ENCODE measurements around the gene TRAPPC2.
A peak's percentile ranks its signal among the peaks of the same experiment; 100 is the strongest.
"Not testable (repeated sequence)": the region's sequence is repeated elsewhere in the genome, so short reads cannot be mapped to it uniquely, and the experiment has no call there.

Gene TRAPPC2

DNA sequence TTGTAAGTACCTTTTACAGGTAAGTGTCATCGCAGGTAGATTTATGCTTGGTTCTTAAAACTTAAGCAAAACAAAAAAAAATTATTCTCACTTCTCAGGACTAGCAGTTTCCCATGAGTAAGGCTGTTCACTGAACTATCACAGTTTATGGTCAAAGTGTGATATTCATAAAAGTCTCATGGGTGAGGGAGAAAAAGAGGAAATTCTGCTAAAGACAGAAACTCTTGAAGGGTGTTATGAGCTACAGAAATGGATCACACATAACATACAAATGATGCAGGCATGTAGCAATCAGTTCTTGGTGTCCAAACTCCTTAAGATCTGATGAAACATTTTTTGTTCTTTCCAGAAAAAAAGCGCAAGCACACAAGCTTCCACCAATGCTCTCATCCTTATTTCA is 37.0 kb downstream of the TRAPPC2 start:
- DNase-seq, result no peak

- DNase-seq, result no peak
Measured at GRCh38 chrX:13695601-13696115, 38.8 kb downstream of the TRAPPC2 start.

DNA sequence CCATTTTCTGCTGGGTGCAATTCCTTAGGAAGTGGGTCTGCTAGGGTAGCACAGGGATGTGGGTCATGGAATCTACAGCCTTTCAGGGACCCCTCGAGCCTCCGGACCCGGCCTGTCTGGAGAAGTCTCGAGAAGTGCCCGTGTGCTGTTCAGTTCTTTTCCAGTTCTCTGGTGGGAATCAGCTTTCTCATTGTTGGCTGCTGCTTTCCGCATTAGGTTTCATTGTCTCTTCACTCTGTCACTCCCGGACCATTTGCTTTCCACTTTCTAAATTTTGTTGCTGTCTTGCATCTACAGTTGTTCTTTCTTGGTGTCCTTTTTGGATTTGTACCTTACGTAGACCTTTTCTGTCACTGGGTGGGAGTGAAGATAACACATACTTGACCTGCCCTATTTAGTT is 39.4 kb downstream of the TRAPPC2 start:
- DNase-seq, result no peak

- no peak for DNase-seq
Measured at GRCh38 chrX:13694359-13694758, 40.1 kb downstream of the TRAPPC2 start.

GRCh38 chrX:13693341-13693961 is 41.0 kb downstream of the TRAPPC2 start:
- DNase-seq, result no peak

DNA sequence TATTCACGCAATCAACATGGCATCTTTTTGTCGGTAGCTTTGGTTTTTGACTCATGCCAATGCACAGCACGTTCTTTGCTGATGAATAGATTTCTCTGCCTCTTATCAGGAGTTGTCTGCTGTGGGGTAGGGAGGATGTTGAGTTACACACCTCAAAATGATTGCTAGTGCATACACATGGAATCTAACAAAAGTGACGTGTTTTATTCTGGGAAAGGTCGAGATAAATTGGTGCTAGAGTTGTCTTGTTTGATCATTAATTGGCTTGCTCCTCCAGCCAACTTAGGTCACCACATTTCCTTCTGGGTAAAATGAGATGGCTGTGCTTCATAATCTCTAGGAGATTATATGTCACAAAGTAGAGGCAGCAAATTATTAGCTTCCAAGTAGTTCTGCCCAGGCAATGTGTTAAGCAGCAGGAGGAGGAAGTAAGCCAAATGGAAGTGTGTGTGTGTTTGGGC is 41.6 kb downstream of the TRAPPC2 start:
- DNase-seq, result no peak

- DNase-seq, result no peak
Measured at GRCh38 chrX:13691841-13692371, 42.5 kb downstream of the TRAPPC2 start.

DNA sequence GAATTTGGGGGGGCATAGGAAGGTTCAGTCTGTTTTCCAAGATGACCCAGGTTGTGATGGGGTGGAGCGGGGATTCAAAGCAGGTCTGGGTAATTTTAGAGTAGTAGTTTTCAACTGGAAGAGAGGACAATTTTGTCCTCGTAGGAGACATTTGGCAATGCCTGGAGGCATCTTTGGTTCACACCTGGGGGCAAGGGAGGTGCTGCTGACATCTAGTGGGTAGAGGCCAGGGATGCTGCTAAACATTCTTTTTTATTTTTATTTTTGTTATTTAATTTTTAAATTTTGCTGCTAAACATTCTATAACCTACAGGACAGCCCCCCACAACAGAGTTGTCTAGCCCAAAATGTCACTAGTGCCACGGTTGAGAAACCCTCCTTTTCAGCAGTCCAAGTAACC is 43.6 kb downstream of the TRAPPC2 start:
- no peak for DNase-seq

- DNase-seq, result no peak
Measured at GRCh38 chrX:13689741-13690211, 44.6 kb downstream of the TRAPPC2 start.

DNA sequence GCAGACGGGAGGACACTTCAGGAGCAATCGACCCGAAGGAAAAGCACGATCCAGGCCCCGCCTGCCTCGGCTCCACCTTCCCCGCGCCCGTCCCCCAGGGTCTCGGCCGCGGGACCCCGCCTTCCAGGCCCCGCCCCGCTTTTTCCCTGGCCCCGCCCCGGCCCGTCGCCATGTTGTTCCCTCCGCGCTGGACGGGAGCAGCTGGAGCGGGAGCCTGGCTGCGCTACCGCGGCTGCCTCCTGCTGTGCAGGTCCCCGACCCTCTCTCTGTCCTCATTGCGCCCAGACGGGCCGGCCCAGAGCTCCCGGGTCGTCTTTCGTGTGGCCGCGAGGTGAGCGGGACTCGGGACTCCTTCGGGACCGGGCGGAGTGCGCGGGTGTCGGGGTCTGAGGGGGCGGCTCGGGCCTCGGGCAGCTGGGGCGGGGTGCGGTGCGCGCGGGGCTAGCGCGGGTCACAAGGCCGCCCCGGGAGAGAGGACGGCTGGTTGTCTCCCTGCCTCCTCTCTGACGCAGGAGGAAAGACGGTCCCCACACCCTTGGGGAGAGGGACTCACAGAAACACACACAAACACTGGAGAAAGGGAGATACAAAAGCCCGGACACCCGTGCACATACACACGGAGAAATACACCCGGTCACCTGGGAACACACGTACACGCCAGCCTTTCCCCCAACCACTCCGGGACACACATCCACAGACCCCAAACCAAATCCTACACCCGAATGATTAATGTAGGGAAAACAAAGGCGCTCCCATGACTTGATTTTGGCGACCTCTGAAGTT is 45.3 kb downstream of the TRAPPC2 start, which contains the start of gene RAB9A:
TSS of gene RAB9A (plus strand) at position 171 of the 783 bp plus-strand sequence. CDS start 19,619 bp downstream, outside the sequence.
- DNase-seq, result peak; percentile 80

GRCh38 chrX:13688384-13688957 is 45.9 kb downstream of the TRAPPC2 start:
- DNase-seq, result no peak

DNA sequence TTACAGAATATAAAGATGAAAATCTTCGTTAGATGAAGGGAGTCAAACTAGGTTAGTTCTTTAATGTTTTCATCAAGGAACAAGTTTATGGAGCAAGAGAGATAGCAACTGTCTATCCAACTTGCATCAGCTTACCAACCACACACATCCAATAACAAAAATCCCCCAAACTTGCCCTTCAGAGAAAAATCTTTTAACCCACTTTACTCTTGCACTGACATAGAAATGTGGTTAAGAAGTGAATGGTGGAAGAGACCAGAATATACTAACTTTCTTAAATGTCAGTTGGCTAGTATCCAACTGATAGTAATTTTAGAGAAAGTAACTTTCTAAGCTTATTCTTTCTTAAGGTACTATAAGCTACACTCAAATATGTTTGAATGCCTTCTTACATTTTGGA is 47.2 kb downstream of the TRAPPC2 start:
- no peak for DNase-seq

- DNase-seq, result no peak
Measured at GRCh38 chrX:13685126-13685763, 49.2 kb downstream of the TRAPPC2 start.

- DNase-seq, result no peak
Measured at GRCh38 chrX:13684361-13684760, 50.1 kb downstream of the TRAPPC2 start.

DNA sequence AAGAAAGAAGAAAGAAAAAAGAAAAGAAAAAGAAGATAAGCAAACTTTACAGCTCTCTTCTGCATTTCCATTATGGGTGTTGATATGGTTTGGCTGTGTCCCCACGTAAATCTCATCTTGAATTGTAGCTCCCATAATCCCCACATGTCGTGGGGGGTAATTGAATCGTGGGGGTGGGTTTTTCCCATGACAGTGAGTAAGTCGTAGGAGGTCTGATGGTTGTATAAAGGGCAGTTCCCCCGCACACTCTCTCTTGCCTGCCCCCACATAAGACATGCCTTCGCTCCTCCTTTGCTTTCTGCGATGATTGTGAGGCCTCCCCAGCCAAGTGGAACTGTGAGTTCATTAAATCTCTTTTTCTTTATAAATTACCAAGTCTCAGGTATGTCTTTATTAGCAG is 52.8 kb downstream of the TRAPPC2 start:
- no peak for DNase-seq

- not testable (repeated sequence) for DNase-seq
Measured at GRCh38 chrX:13679700-13680099, 54.7 kb downstream of the TRAPPC2 start.

GRCh38 chrX:13676885-13677284 is 57.5 kb downstream of the TRAPPC2 start:
- DNase-seq, result no peak

- DNase-seq, result no peak
Measured at GRCh38 chrX:13673016-13673415, 61.4 kb downstream of the TRAPPC2 start.

- DNase-seq, result no peak
Measured at GRCh38 chrX:13670197-13670596, 64.2 kb downstream of the TRAPPC2 start.

DNA sequence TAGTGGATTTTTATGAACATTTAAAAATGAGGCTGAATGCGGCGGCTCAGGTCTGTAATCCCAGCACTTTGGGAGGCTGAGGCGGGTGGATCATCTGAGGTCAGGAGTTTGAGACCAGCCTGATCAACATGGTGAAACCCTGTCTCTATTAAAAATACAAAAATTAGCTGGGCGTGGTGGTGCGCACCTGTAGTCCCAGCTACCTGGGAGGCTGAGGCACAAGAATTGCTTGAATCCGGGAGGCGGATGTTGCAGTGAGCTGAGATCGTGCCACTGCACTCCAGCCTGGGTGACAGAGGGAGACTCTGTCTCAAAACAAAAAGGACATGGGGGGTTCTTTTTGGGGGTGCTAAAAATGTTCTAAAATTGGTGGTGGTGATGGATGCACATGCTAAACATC is 64.7 kb downstream of the TRAPPC2 start:
- not testable (repeated sequence) for DNase-seq

DNA sequence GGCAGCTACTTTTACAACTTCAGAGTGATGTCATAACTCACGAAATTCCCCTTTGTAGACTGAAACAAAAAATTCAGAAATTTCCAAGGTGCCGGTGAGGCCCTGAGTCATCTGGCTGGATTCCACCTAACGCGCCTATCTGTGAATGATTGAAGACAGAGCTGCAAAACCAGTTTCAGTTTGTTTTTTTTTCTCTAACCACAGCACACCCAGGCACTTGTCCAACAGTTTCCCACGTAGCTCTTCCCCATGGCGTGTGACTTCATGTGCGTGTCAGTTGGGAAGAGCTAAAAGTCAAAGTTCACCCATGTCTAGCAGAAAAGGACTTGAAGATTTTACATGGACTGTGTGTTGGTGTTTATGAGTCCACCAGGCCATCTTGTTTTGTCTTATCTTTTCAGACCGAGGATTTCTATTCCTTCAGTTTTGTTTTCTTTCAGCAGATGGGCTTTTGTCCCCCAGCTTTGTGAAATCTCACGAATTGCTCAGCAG is 65.1 kb downstream of the TRAPPC2 start:
- peak; percentile 23 for DNase-seq

DNA sequence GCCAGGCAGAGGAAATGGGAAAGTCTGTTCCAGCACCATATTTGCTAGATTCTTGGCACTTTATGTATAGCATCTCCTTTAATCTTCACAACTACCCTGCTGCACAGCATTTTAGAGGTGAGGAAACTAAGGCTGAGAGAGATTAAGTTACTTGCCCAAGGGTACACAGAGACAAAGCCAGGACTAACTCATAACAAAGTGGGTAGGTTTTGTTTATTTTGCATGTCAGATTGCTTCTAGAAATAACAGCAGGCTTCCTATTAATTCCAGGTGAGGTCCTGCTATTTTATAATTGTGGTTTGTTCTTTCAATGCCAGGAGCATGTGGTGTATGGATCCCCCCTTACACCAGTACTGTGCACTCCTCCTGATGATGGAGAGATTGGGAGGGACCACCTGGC is 66.5 kb downstream of the TRAPPC2 start:
- no peak for DNase-seq

- DNase-seq, result no peak
Measured at GRCh38 chrX:13666836-13667235, 67.6 kb downstream of the TRAPPC2 start.
